HepG2 (cell line): Measurements from ENCODE around the gene CDC42SE2. TPM values are rescaled to one million over a fixed set of nuclear protein-coding genes. Genes with fewer than 3 reads are reported as not detected.

Source experiments
- DR1 ChIP-seq: sonication (generic); formaldehyde crosslinking; IDR thresholded peaks from 2 replicates; pipeline ENCODE4 v1.8.0; 2021; ENCODE audit warnings: mild to moderate bottlenecking, missing genetic modification reagents, inconsistent platforms
- ISL2 ChIP-seq: sonication (generic); formaldehyde crosslinking; IDR thresholded peaks from 2 replicates; pipeline ENCODE4 v1.5.0; 2020; ENCODE audit warnings: missing genetic modification reagents
- MBD4 ChIP-seq: IDR thresholded peaks from 2 replicates; pipeline ENCODE4 v1.6.1; 2012; ENCODE audit warnings: low read length, inconsistent platforms, borderline replicate concordance
- NFYC ChIP-seq: IDR thresholded peaks from 2 replicates; pipeline ENCODE4 v1.6.1; 2016; ENCODE audit warnings: missing genetic modification reagents, missing compliant biosample characterization
- PCBP2 ChIP-seq: fragments of 200-400 bp; formaldehyde crosslinking; optimal IDR thresholded peaks from 2 replicates; pipeline ENCODE3; 2018; ENCODE audit warnings: low read length, low read depth; ENCODE audit not compliant: poor library complexity, severe bottlenecking
- RFXANK ChIP-seq: IDR thresholded peaks from 2 replicates; pipeline ENCODE4 v1.6.1; 2016
- RXRA ChIP-seq: sonication (generic); formaldehyde crosslinking; IDR thresholded peaks from 2 replicates; pipeline ENCODE4 v1.5.1; 2020; ENCODE audit warnings: missing genetic modification reagents
- RXRB ChIP-seq: IDR thresholded peaks from 2 replicates; pipeline ENCODE4 v1.6.1; 2016; ENCODE audit warnings: borderline replicate concordance, missing genetic modification reagents, missing compliant biosample characterization
- SMAD9 ChIP-seq: sonication (generic); formaldehyde crosslinking; IDR thresholded peaks from 2 replicates; pipeline ENCODE4 v1.5.1; 2020; ENCODE audit warnings: mild to moderate bottlenecking, missing genetic modification reagents
- SP5 ChIP-seq: IDR thresholded peaks from 2 replicates; pipeline ENCODE4 v1.6.1; 2016; ENCODE audit warnings: low read depth, borderline replicate concordance
- U2AF1 ChIP-seq: fragments of 200-400 bp; formaldehyde crosslinking; optimal IDR thresholded peaks from 2 replicates; pipeline ENCODE3; 2017; ENCODE audit warnings: mild to moderate bottlenecking, low read depth, low read length
- XRCC5 ChIP-seq: fragments of 200-400 bp; formaldehyde crosslinking; optimal IDR thresholded peaks from 2 replicates; pipeline ENCODE3; 2017; ENCODE audit warnings: mild to moderate bottlenecking, low read length
- ZFP37 ChIP-seq: sonication (generic); formaldehyde crosslinking; IDR thresholded peaks from 2 replicates; pipeline ENCODE4 v1.4.0; 2020; ENCODE audit warnings: missing genetic modification reagents, borderline replicate concordance
- ZNF557 ChIP-seq: sonication (generic); formaldehyde crosslinking; IDR thresholded peaks from 2 replicates; pipeline ENCODE4 v1.4.0; 2020; ENCODE audit warnings: missing genetic modification reagents
- ZNF598 ChIP-seq: sonication (generic); formaldehyde crosslinking; IDR thresholded peaks from 2 replicates; pipeline ENCODE4 v1.5.1; 2020; ENCODE audit warnings: mild to moderate bottlenecking, missing genetic modification reagents, borderline replicate concordance
- ZNF777 ChIP-seq: sonication (generic); formaldehyde crosslinking; IDR thresholded peaks from 2 replicates; pipeline ENCODE4 v1.4.0; 2020; ENCODE audit warnings: missing genetic modification reagents
- ZNF782 ChIP-seq: sonication (generic); formaldehyde crosslinking; IDR thresholded peaks from 2 replicates; pipeline ENCODE4 v1.4.0; 2020; ENCODE audit warnings: missing genetic modification reagents, mild to moderate bottlenecking, borderline replicate concordance
- ZSCAN31 ChIP-seq: sonication (generic); formaldehyde crosslinking; IDR thresholded peaks from 2 replicates; pipeline ENCODE4 v1.5.0; 2020; ENCODE audit warnings: low read depth, mild to moderate bottlenecking, missing genetic modification reagents
- polyA plus RNA-seq, 8 experiments: library from polyadenylated mRNA; depleted of rRNA in 3 of 8; stranded (reverse) in 7 of 8; unstranded in 1 of 8; fragments of >200 nt; fragmentation: Illumina TruSeq in 4 of 8; extraction: Trizol in 4 of 8; gene quantifications; 2 replicates each; pipeline versions ENCODE4 v1.2.1 to v1.2.3, GENCODE V29; 2011 to 2016; ENCODE audit warnings: low read depth in 4 of 8, missing spikeins in 1 of 8, mixed read lengths in 1 of 8; ENCODE audit not compliant: insufficient read depth in 1 of 8
- total RNA-seq, 5 experiments: library from RNA; depleted of rRNA; stranded (reverse); fragments of >200 nt; fragmentation: Illumina TruSeq; extraction: Trizol; gene quantifications; 2 replicates each; pipeline ENCODE4 v1.2.3, GENCODE V29; 2016; ENCODE audit warnings: low read depth in 1 of 5
- TF ChIP-seq, protein P1 (sequence below): sonication (generic); formaldehyde crosslinking; IDR thresholded peaks from 2 replicates; pipeline ENCODE4 v1.4.0; 2020; ENCODE audit warnings: mild to moderate bottlenecking, missing genetic modification reagents
- TF ChIP-seq, protein P2 (sequence below): sonication (generic); formaldehyde crosslinking; IDR thresholded peaks from 2 replicates; pipeline ENCODE4 v1.4.0; 2020; ENCODE audit warnings: missing genetic modification reagents
- TF ChIP-seq, protein P3 (sequence below), 2 experiments: sonication (generic) in 1 of 2; formaldehyde crosslinking in 1 of 2; IDR thresholded peaks; 2 replicates each; pipeline versions ENCODE4 v1.4.0 to v1.6.1; 2016 to 2020; ENCODE audit warnings: borderline replicate concordance in 1 of 2, low read depth in 1 of 2, mild to moderate bottlenecking in 1 of 2, missing genetic modification reagents in 1 of 2
- TF ChIP-seq, protein P4 (sequence below): sonication (generic); formaldehyde crosslinking; IDR thresholded peaks from 2 replicates; pipeline ENCODE4 v1.9.0; 2021; ENCODE audit warnings: missing genetic modification reagents, mild to moderate bottlenecking, borderline replicate concordance

CDC42SE2 gene
- total and polyA plus RNA-seq, 2 of the 13 experiments (the other 11 are each of a cell fraction or from before 2014, with no cell fraction given) = 19.6 to 25.0 TPM

DNA sequence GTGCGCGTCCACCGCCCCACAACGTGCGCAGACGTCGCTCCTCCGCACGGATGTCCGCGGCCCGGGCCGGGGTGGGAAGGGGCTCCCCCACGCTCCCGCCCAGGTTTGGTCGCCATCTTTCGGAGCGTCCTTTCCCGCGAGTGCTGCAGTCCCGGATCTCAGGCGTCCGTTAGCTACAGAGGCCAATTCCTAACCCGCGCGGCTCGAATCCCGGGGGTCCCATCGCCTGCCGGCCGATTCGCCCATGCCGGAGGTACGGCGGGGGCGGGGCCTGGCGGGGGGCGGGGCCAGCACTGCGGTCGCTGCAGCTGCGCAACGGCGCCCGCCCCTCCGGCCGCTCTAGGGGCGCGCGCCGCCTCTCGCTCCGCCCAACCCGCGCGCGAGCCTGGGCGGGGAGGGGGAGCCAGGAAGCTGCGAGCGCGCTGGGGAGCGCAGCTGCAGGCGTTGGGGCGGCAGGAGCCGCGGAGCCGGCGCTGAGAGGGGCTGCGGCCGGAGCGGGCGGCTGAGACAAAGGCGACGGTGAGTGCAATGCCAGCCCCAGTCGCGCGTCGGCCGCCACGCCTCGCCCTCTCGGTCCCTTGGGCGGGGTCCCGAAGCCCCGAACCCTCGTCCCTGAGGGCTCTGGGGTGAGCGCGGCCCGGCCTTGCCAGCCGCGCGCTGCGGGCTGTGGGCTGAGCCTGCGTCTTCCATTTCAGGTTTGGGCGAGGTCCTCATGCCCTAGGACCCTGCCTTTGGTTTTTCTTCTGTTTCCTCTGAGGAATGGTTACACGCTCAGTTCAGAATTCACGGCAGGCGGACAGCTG, at the start of gene CDC42SE2 (continued):
- TF ChIP-seq, protein P1, sequence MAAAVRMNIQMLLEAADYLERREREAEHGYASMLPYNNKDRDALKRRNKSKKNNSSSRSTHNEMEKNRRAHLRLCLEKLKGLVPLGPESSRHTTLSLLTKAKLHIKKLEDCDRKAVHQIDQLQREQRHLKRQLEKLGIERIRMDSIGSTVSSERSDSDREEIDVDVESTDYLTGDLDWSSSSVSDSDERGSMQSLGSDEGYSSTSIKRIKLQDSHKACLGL (CRISPR knock-in tag) = peak; percentile 61; the same call in 1 of the 2 replicates
- TF ChIP-seq RXRB (CRISPR knock-in tag) = 0 out of 2 replicates have a peak, but pooled peaks have one; percentile 29
- peak; percentile 50; the same call in 1 of the 2 replicates for TF ChIP-seq ZNF777
- TF ChIP-seq ZSCAN31 (CRISPR knock-in tag) = 0 out of 2 replicates have a peak, but pooled peaks have one; percentile 29
- TF ChIP-seq PCBP2 = no peak
- TF ChIP-seq RFXANK (CRISPR knock-in tag) = no peak
- no peak for TF ChIP-seq RXRA (CRISPR knock-in tag)
- TF ChIP-seq ISL2 (CRISPR knock-in tag) = 0 out of 2 replicates have a peak, but pooled peaks have one; percentile 18
- TF ChIP-seq, protein P2, sequence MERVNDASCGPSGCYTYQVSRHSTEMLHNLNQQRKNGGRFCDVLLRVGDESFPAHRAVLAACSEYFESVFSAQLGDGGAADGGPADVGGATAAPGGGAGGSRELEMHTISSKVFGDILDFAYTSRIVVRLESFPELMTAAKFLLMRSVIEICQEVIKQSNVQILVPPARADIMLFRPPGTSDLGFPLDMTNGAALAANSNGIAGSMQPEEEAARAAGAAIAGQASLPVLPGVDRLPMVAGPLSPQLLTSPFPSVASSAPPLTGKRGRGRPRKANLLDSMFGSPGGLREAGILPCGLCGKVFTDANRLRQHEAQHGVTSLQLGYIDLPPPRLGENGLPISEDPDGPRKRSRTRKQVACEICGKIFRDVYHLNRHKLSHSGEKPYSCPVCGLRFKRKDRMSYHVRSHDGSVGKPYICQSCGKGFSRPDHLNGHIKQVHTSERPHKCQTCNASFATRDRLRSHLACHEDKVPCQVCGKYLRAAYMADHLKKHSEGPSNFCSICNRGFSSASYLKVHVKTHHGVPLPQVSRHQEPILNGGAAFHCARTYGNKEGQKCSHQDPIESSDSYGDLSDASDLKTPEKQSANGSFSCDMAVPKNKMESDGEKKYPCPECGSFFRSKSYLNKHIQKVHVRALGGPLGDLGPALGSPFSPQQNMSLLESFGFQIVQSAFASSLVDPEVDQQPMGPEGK (CRISPR knock-in tag) = peak; percentile 53; the same call in 1 of the 2 replicates
- TF ChIP-seq, protein P3, sequence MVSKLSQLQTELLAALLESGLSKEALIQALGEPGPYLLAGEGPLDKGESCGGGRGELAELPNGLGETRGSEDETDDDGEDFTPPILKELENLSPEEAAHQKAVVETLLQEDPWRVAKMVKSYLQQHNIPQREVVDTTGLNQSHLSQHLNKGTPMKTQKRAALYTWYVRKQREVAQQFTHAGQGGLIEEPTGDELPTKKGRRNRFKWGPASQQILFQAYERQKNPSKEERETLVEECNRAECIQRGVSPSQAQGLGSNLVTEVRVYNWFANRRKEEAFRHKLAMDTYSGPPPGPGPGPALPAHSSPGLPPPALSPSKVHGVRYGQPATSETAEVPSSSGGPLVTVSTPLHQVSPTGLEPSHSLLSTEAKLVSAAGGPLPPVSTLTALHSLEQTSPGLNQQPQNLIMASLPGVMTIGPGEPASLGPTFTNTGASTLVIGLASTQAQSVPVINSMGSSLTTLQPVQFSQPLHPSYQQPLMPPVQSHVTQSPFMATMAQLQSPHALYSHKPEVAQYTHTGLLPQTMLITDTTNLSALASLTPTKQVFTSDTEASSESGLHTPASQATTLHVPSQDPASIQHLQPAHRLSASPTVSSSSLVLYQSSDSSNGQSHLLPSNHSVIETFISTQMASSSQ (IDR thresholded peaks at IDR 0.05; ENCODE audit: low read depth) = no peak
- TF ChIP-seq, protein P3 (CRISPR knock-in tag; IDR thresholded peaks at IDR 0.05; ENCODE audit: borderline replicate concordance) = no peak
- TF ChIP-seq, protein P4, sequence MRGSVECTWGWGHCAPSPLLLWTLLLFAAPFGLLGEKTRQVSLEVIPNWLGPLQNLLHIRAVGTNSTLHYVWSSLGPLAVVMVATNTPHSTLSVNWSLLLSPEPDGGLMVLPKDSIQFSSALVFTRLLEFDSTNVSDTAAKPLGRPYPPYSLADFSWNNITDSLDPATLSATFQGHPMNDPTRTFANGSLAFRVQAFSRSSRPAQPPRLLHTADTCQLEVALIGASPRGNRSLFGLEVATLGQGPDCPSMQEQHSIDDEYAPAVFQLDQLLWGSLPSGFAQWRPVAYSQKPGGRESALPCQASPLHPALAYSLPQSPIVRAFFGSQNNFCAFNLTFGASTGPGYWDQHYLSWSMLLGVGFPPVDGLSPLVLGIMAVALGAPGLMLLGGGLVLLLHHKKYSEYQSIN = no peak
- TF ChIP-seq ZFP37 (CRISPR knock-in tag) = no peak
- TF ChIP-seq ZNF557 (CRISPR knock-in tag) = no peak
- TF ChIP-seq DR1 (CRISPR knock-in tag) = no peak
- TF ChIP-seq ZNF782 (CRISPR knock-in tag) = peak; percentile 31; the same call in 1 of the 2 replicates
- TF ChIP-seq MBD4 = no peak
- TF ChIP-seq SP5 = peak; percentile 27; the same call in 1 of the 2 replicates
- no peak for TF ChIP-seq SMAD9
- peak; percentile 38 for TF ChIP-seq XRCC5
- TF ChIP-seq NFYC (CRISPR knock-in tag) = no peak
- 0 out of 2 replicates have a peak, but pooled peaks have one; percentile 46 for TF ChIP-seq ZNF598
- TF ChIP-seq U2AF1 = no peak
